Ovary (tissue), 9 donors: ENCODE results near the gene PSKH1. TPM values are rescaled to one million over a fixed set of nuclear protein-coding genes. Genes with fewer than 3 reads are reported as not detected.
A peak's percentile ranks its signal among the peaks of the same experiment; 100 is the strongest.
"Not testable (repeated sequence)": the region's sequence is repeated elsewhere in the genome, so short reads cannot be mapped to it uniquely, and the experiment has no call there.

ENCODE experiments used
- DNase-seq, 5 donors: peaks; one replicate each; pipeline ENCODE4 v3.0.0-alpha.2; 2019 to 2020
- H3K27ac ChIP-seq, 2 donors: fragments of 200-600 bp; one replicate each; pipeline versions ENCODE4 v1.5.1 to v1.8.0; 2019 to 2022
- H3K27me3 ChIP-seq: fragments of 200-600 bp; one replicate; pipeline ENCODE4 v1.8.0; 2022
- H3K36me3 ChIP-seq: fragments of 200-600 bp; sonication (generic); one replicate; pipeline ENCODE4 v1.5.1; 2019
- H3K4me1 ChIP-seq: one replicate; pipeline ENCODE4 v1.8.1; 2013; ENCODE audit warnings: mild to moderate bottlenecking, moderate library complexity; ENCODE audit not compliant: insufficient read depth
- H3K4me3 ChIP-seq: fragments of 200-600 bp; sonication (generic); one replicate; pipeline ENCODE4 v1.5.1; 2017
- H3K9me3 ChIP-seq, 2 donors: fragments of 200-600 bp in 1 of 2; sonication (generic) in 1 of 2; one replicate each; pipeline versions ENCODE4 v1.5.1 to v1.8.1; 2013 to 2019; ENCODE audit warnings: mild to moderate bottlenecking in 1 of 2, moderate library complexity in 1 of 2
- EP300 ChIP-seq: sonication (generic); formaldehyde crosslinking; IDR thresholded peaks from one replicate; pipeline ENCODE4 v1.6.1; 2017; ENCODE audit warnings: antibody characterized with exemption
- POLR2A ChIP-seq: fragments of 450-650 bp; IDR thresholded peaks from one replicate; pipeline ENCODE4 v1.6.1; 2017; ENCODE audit warnings: antibody characterized with exemption, mild to moderate bottlenecking, moderate library complexity
- WGBS, 3 donors: extraction: QIAGEN DNeasy Blood & Tissue Kit in 1 of 3; methylation state at CpG; one replicate each; pipeline versions ENCODE4 v1.1.5 to v1.1.7; 2013 to 2017; 5-methylcytosine and 5-hydroxymethylcytosine counted together
- intact Hi-C, 4 donors: fragments of 100-400 bp; cut with DNase I; formaldehyde crosslinking; loops; one replicate each; pipeline versions ENCODE4 v1.11.0 to v1.15.1; 2022 to 2023
- polyA plus RNA-seq, 2 donors: library from polyadenylated mRNA; stranded (reverse); fragments of 200-250 nt in 1 of 2; fragments of 350-450 nt in 1 of 2; fragmentation: Illumina TruSeq in 1 of 2; extraction: RNeasy Lipid Tissue Mini Kit (QIAGEN cat#74804) in 1 of 2; gene quantifications; one replicate each; pipeline ENCODE4 v1.2.3, GENCODE V29; 2013 to 2014
- total RNA-seq, 7 donors: library from RNA; depleted of rRNA in 2 of 7; stranded (reverse); fragments of >200 nt in 2 of 7; fragmentation: NEBNext Ultra II Directional in 3 of 7; extraction: Animal tissue kit (Norgen Biotek cat#: 25700) in 3 of 7; gene quantifications; one replicate each; pipeline versions ENCODE4 v1.1.0 to v1.2.4, GENCODE V29; 2016 to 2023
- TF ChIP-seq, protein P1 (sequence below), 3 donors: fragments of 450-650 bp in 2 of 3; fragments of 200-600 bp in 1 of 3; IDR thresholded peaks; one replicate each; pipeline versions ENCODE4 v1.5.1 to v1.8.0; 2016 to 2022; ENCODE audit warnings: antibody characterized with exemption in 3 of 3, mild to moderate bottlenecking in 1 of 3
- donor health status: DM: no; HTN: no; CAD: no; lungs with moderate emphysema.
- donor health status: DM: no; HTN: no; CAD: no.
- donor health status: Bipolar disorder and iron deficiency.
- donor health status: DM: yes; HTN: yes; CAD: no.
- donor health status: DM: no; HTN: no; CAD: no.
- donor health status: DM: yes; HTN: yes; CAD: no.

The PSKH1 gene
- total and polyA plus RNA-seq, 9 donors = 9.6 to 38.9 (median 26.6) TPM

DNA sequence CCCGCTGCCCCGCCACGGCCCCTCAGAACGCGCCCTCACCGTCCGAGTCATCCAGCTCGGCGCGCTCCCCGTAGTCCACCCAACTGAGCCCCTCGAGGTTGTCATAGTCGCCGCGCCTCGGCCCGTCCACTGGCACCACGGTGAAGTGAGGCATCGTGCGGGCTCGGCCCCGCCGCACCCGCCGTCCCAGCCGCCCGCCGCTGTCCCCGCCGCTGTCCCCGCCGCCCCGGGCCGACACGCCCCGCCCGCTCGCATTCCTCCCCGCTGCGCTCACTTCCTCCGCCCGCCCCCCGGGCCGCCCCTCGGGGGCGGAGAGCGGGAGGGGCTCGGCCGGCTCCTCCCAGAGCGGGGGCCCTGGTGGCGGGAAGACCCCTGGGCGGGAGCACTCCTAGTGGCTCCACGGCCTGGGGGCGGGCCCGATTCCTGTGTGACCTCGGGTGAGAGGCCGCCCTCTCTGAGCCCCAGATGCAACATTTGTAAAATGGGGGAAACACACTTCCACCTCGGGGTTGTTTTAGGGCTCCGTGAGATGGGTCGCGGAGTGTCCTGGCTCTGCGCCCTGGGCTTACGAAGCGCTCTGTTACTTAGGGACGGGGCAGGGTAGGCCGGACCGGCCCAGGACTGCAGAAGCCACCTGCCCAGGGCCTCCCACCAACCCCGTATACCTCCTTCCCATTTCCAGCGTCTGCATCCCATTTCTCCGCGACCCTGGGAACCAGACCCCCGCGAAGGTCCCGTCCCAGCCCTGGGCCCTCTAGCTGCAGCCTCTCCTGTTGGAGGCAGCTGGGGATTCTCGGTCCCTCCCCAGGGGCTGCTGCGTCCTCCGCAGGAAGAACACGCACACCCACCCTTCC lies 75.6 kb downstream of the PSKH1 start, which contains the start of gene SLC12A4:
Gene SLC12A4 (minus strand): TSS at position 238 of the 854 bp plus-strand sequence. CDS start 84 bp downstream, at position 154.
- no peak for TF ChIP-seq EP300
- TF ChIP-seq, protein P1, sequence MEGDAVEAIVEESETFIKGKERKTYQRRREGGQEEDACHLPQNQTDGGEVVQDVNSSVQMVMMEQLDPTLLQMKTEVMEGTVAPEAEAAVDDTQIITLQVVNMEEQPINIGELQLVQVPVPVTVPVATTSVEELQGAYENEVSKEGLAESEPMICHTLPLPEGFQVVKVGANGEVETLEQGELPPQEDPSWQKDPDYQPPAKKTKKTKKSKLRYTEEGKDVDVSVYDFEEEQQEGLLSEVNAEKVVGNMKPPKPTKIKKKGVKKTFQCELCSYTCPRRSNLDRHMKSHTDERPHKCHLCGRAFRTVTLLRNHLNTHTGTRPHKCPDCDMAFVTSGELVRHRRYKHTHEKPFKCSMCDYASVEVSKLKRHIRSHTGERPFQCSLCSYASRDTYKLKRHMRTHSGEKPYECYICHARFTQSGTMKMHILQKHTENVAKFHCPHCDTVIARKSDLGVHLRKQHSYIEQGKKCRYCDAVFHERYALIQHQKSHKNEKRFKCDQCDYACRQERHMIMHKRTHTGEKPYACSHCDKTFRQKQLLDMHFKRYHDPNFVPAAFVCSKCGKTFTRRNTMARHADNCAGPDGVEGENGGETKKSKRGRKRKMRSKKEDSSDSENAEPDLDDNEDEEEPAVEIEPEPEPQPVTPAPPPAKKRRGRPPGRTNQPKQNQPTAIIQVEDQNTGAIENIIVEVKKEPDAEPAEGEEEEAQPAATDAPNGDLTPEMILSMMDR (IDR thresholded peaks at IDR 0.05) = peak in 1 of 3 donors; percentile 22
- TF ChIP-seq POLR2A = peak; percentile 93
- Histone ChIP-seq H3K9me3 (no peaks in the 10 kb centered on the region), H3K4me1 (peaks cover 13% of the 10 kb centered on the region), H3K27me3 (no peaks in the 10 kb centered on the region), H3K4me3 (peak within 1 kb of the TSS; percentile 68), H3K36me3 (no peaks in the 10 kb centered on the region), H3K27ac (peak within 1 kb of the TSS; percentile 86 to 96)
- WGBS, 3 donors = 1% methylated on average over 21 to 78 of the region's 78 CpGs
- peak; percentile 82 to 87 (median 85) for DNase-seq
- intact Hi-C loops = no loop called here

DNA sequence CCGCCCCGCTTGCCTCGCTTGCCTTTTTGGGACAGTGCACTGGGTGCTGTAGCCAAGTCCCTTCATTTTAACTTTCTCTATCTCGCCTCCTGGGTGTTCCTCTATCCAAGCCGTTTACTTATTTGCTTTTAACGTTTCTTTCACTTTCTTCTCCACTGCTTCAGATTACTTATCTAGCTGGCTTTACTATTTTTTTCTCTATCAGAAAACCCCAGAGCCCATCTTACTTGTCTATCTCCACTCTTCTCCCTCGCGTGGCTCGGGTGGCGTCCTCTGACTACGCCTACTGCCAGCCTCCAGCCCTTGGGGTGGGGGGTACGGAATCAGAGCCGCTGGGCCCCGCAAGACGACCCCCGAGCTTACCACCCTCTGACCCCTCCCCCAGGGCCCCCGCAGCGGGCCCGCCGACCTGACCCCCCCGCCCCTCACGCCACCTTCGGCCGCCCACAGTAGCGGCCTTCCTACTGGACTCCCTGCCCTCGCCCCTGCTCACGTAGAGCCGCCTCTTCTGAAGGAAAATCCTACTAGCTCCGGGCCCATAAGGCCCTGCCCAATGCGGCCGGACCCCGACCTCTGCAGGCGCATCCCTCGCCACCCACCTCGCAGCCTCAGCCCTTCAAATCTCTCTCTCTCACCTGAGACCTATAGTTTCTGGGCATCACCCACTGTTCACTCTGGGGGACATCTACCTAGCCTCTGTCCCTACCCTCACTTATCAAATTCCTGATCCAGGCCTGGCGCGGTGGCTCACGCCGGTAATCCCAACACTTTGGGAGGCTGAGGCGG lies 76.4 kb downstream of the PSKH1 start:
- DNase-seq = peak in 2 of 5 donors; percentile 54 to 58
- 29 to 35% (median 32%) methylated on average over 40 of the region's 40 CpGs for WGBS, 3 donors
- Histone ChIP-seq H3K9me3 (no peaks in the 10 kb centered on the region), H3K4me1 (peaks cover 11% of the 10 kb centered on the region), H3K27me3 (no peaks in the 10 kb centered on the region), H3K27ac (peak overlapping the region; percentile 16 to 86), H3K36me3 (no peaks in the 10 kb centered on the region), H3K4me3 (peak overlapping the region; percentile 68)
- no peak for TF ChIP-seq POLR2A
- no peak for TF ChIP-seq EP300
- TF ChIP-seq, protein P1 (IDR thresholded peaks at IDR 0.05) = no peak
- intact Hi-C loops = no loop called here

DNA sequence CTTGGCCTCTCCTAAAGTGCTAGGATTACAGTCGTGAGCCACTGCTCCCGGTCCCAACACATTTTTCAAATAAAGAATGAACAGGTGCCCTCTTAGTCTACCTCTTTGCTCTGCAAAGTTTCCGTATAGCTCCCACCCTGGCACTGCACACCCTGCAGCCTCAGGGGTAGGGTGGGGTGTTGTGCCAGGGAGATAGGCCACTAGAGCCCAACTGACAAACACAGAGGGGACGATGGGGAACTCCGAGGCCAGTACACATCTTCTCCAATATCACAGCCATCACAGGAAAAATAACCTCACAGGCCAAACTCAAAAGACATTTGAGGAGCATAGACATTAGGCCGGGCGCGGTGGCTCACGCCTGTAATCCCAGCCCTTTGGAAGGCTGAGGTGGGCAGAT lies 78.1 kb downstream of the PSKH1 start:
- WGBS, 3 donors = 93 to 96% (median 95%) methylated on average over 9 of the region's 9 CpGs
- no peak overlapping the region for H3K4me3 ChIP-seq
- peaks cover 11% of the 10 kb centered on the region for H3K4me1 ChIP-seq
- TF ChIP-seq POLR2A = no peak
- no peak for TF ChIP-seq EP300
- TF ChIP-seq, protein P1 (IDR thresholded peaks at IDR 0.05) = no peak
- no peak for DNase-seq
- no peak overlapping the region for H3K27ac ChIP-seq
- intact Hi-C loops = no loop called here
- H3K27me3 ChIP-seq = no peaks in the 10 kb centered on the region
- H3K36me3 ChIP-seq = no peaks in the 10 kb centered on the region
- H3K9me3 ChIP-seq = no peaks in the 10 kb centered on the region

DNA sequence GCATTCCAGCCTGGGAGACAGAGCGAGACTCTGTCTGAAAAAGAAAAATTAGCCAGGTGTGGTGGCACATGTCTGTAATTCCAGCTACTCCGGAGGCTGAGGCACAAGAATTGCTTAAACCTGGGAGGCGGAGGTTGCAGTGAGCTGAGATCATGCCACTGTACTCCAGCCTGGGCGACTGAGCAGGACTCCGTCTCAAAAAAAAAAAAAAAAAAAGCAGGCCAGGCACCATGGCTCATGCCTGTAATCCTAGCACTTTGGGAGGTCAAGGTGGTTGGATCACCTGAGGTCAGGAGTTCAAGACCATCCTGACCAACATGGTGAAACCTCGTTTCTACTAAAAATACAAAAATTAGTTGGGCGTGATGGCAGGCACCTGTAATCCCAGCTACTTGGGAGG lies 79.2 kb downstream of the PSKH1 start:
- H3K36me3 ChIP-seq, H3K27ac ChIP-seq, H3K9me3 ChIP-seq, intact Hi-C loops, H3K4me3 ChIP-seq, H3K27me3 ChIP-seq, DNase-seq, H3K4me1 ChIP-seq: not testable (repeated sequence)
- WGBS, 3 donors = 82 to 85% (median 85%) methylated on average over 7 of the region's 7 CpGs
